ENCODE measurements around the gene NPDC1.

The NPDC1 gene

GRCh38 chr9:137021568-137021978 lies 24.4 kb downstream of the NPDC1 start:
- H3K27ac ChIP-seq (ENCODE audit: poor library complexity, severe bottlenecking) = no peak overlapping the region
- ATAC-seq (ENCODE audit: low read depth) = no peak
- no peaks in the 10 kb centered on the region for H3K9me3 ChIP-seq (ENCODE audit: severe bottlenecking)
- no peaks in the 10 kb centered on the region for H3K27me3 ChIP-seq (ENCODE audit: insufficient read depth, poor library complexity, severe bottlenecking)
- TF ChIP-seq CTCF (IDR thresholded peaks at IDR 0.05; ENCODE audit: poor library complexity, severe bottlenecking) = no peak
- no peaks in the 10 kb centered on the region for H3K4me1 ChIP-seq (ENCODE audit: insufficient read depth, poor library complexity, severe bottlenecking)
- no peak overlapping the region for H3K4me3 ChIP-seq (ENCODE audit: severe bottlenecking)
- no peak for DNase-seq (ENCODE audit: low spot score)
- no peaks in the 10 kb centered on the region for H3K36me3 ChIP-seq (ENCODE audit: low read depth)

GRCh38 chr9:137020771-137021567 lies 25.0 kb downstream of the NPDC1 start:
- TF ChIP-seq CTCF (IDR thresholded peaks at IDR 0.05; ENCODE audit: poor library complexity, severe bottlenecking) = no peak
- ATAC-seq (ENCODE audit: low read depth) (no peak), DNase-seq (ENCODE audit: low spot score) (no peak)
- Histone ChIP-seq H3K27me3 (ENCODE audit: insufficient read depth, poor library complexity, severe bottlenecking) (no peaks in the 10 kb centered on the region), H3K4me3 (ENCODE audit: severe bottlenecking) (no peak overlapping the region), H3K36me3 (ENCODE audit: low read depth) (no peaks in the 10 kb centered on the region), H3K9me3 (ENCODE audit: severe bottlenecking) (no peaks in the 10 kb centered on the region), H3K4me1 (ENCODE audit: insufficient read depth, poor library complexity, severe bottlenecking) (no peaks in the 10 kb centered on the region), H3K27ac (ENCODE audit: poor library complexity, severe bottlenecking) (no peak overlapping the region)

- TF ChIP-seq CTCF (IDR thresholded peaks at IDR 0.05; ENCODE audit: poor library complexity, severe bottlenecking) = no peak
- Histone ChIP-seq H3K4me1 (ENCODE audit: insufficient read depth, poor library complexity, severe bottlenecking) (no peaks in the 10 kb centered on the region), H3K9me3 (ENCODE audit: severe bottlenecking) (no peaks in the 10 kb centered on the region), H3K4me3 (ENCODE audit: severe bottlenecking) (no peak overlapping the region), H3K27me3 (ENCODE audit: insufficient read depth, poor library complexity, severe bottlenecking) (no peaks in the 10 kb centered on the region), H3K36me3 (ENCODE audit: low read depth) (no peaks in the 10 kb centered on the region), H3K27ac (ENCODE audit: poor library complexity, severe bottlenecking) (no peak overlapping the region)
- DNase-seq (ENCODE audit: low spot score) = no peak
- ATAC-seq (ENCODE audit: low read depth) = no peak
Measured at GRCh38 chr9:137019891-137020683, 25.9 kb downstream of the NPDC1 start.

GRCh38 chr9:137018761-137019559 lies 27.0 kb downstream of the NPDC1 start:
- DNase-seq (ENCODE audit: low spot score) = no peak
- Histone ChIP-seq H3K27me3 (ENCODE audit: insufficient read depth, poor library complexity, severe bottlenecking) (no peaks in the 10 kb centered on the region), H3K9me3 (ENCODE audit: severe bottlenecking) (no peaks in the 10 kb centered on the region), H3K36me3 (ENCODE audit: low read depth) (no peaks in the 10 kb centered on the region), H3K4me1 (ENCODE audit: insufficient read depth, poor library complexity, severe bottlenecking) (no peaks in the 10 kb centered on the region), H3K4me3 (ENCODE audit: severe bottlenecking) (no peak overlapping the region), H3K27ac (ENCODE audit: poor library complexity, severe bottlenecking) (no peak overlapping the region)
- TF ChIP-seq CTCF (IDR thresholded peaks at IDR 0.05; ENCODE audit: poor library complexity, severe bottlenecking) = no peak
- ATAC-seq (ENCODE audit: low read depth) = no peak
